Activated CD8-positive, alpha-beta memory T cell treated with anti-CD3 and anti-CD28 coated beads, Interleukin-2, amount 10 ng/mL, durations not matched to agents 7 days and 5 days (primary cell): Measurements from ENCODE around the gene TGFBR3L. TPM values are rescaled to one million over a fixed set of nuclear protein-coding genes. Genes with fewer than 3 reads are reported as not detected.

Experiments
- ATAC-seq: fragments of 150-1000 bp; cut with Tn5 transposase; one replicate; pipeline ENCODE4 v1.10.0; 2021; ENCODE audit warnings: moderate library complexity
- CTCF ChIA-PET: fragments of 350-600 bp; sonication (Branson Sonifier 250); formaldehyde crosslinking; loops from one replicate; lab custom pipeline; 2021; ENCODE audit warnings: antibody characterized with exemption; lab: Charles Lee
- DNase-seq: peaks from one replicate; pipeline ENCODE4 v3.0.0-alpha.2; 2020
- H3K27ac Mint-ChIP-seq: one replicate; pipeline ENCODE4 v1.8.0; 2021; ENCODE audit warnings: mild to moderate bottlenecking, mixed read lengths
- H3K27me3 Mint-ChIP-seq: one replicate; pipeline ENCODE4 v1.8.0; 2021; ENCODE audit warnings: mixed read lengths
- H3K36me3 Mint-ChIP-seq: one replicate; pipeline ENCODE4 v1.8.0; 2021; ENCODE audit warnings: mild to moderate bottlenecking, mixed read lengths
- H3K4me1 Mint-ChIP-seq: one replicate; pipeline ENCODE4 v1.8.0; 2021; ENCODE audit warnings: mixed read lengths
- H3K4me3 Mint-ChIP-seq: one replicate; pipeline ENCODE4 v1.8.0; 2021; ENCODE audit warnings: mild to moderate bottlenecking, moderate library complexity, mixed read lengths
- H3K9me3 Mint-ChIP-seq: one replicate; pipeline ENCODE4 v1.8.0; 2022; ENCODE audit warnings: low read depth, mixed read lengths
- total RNA-seq, 2 experiments: library from RNA; stranded (reverse); gene quantifications; one replicate each; pipeline ENCODE4 v1.2.3, GENCODE V29; 2021

Gene TGFBR3L
- total RNA-seq, 2 experiments from 2014 or later: 7.7 to 9.1 TPM

- no peaks in the 10 kb centered on the region for H3K4me1 Mint-ChIP-seq
- DNase-seq (no peak), ATAC-seq (no peak)
- no peak overlapping the region for H3K4me3 Mint-ChIP-seq
- peaks cover 17% of the 10 kb centered on the region for H3K36me3 Mint-ChIP-seq
- no peaks in the 10 kb centered on the region for H3K9me3 Mint-ChIP-seq
- H3K27ac Mint-ChIP-seq: no peak overlapping the region
- CTCF ChIA-PET: no interaction called here
- no peaks in the 10 kb centered on the region for H3K27me3 Mint-ChIP-seq
Observed at GRCh38 chr19:7933828-7934725, 19.4 kb downstream of the TGFBR3L start.

- H3K36me3 Mint-ChIP-seq: peaks cover 17% of the 10 kb centered on the region
- CTCF ChIA-PET: interaction anchor here (0.9 to 1.1 kb wide), 2 partner anchors 9 to 31 kb away, joined by 3 to 4 read pairs; partner anchors contain the start of genes MAP2K7 and TIMM44
- H3K4me1 Mint-ChIP-seq: no peaks in the 10 kb centered on the region
- DNase-seq (no peak), ATAC-seq (no peak)
- no peak overlapping the region for H3K4me3 Mint-ChIP-seq
- H3K9me3 Mint-ChIP-seq: no peaks in the 10 kb centered on the region
- H3K27ac Mint-ChIP-seq: no peak overlapping the region
- H3K27me3 Mint-ChIP-seq: no peaks in the 10 kb centered on the region
Observed at GRCh38 chr19:7934766-7935165, 20.1 kb downstream of the TGFBR3L start.

GRCh38 chr19:7940841-7941240 is 26.2 kb downstream of the TGFBR3L start:
- no peaks in the 10 kb centered on the region for H3K27me3 Mint-ChIP-seq
- no peak for ATAC-seq
- DNase-seq: no peak
- H3K36me3 Mint-ChIP-seq: peaks cover 16% of the 10 kb centered on the region
- H3K27ac Mint-ChIP-seq: no peak overlapping the region
- CTCF ChIA-PET: interaction anchor here (5.7 kb wide), 1 partner anchor 20 kb away, joined by 75 read pairs; the partner anchor contains the start of gene SNAPC2
- H3K4me3 Mint-ChIP-seq: peak overlapping the region; percentile 18
- H3K4me1 Mint-ChIP-seq: peaks cover 33% of the 10 kb centered on the region
- H3K9me3 Mint-ChIP-seq: no peaks in the 10 kb centered on the region

- H3K4me3 Mint-ChIP-seq: peak overlapping the region; percentile 83
- H3K9me3 Mint-ChIP-seq: no peaks in the 10 kb centered on the region
- no peaks in the 10 kb centered on the region for H3K27me3 Mint-ChIP-seq
- H3K4me1 Mint-ChIP-seq: peaks cover 33% of the 10 kb centered on the region
- H3K36me3 Mint-ChIP-seq: peaks cover 16% of the 10 kb centered on the region
- CTCF ChIA-PET: interaction anchor here (3.4 to 5.7 kb wide), 2 partner anchors 21 to 63 kb away, joined by 74 to 75 read pairs; partner anchors contain the start of genes ELAVL1 and SNAPC2
- ATAC-seq (no peak), DNase-seq (no peak)
- peak overlapping the region; percentile 60 for H3K27ac Mint-ChIP-seq
Observed at GRCh38 chr19:7941895-7942596, 27.4 kb downstream of the TGFBR3L start.

GRCh38 chr19:7942981-7943443 is 28.4 kb downstream of the TGFBR3L start:
- Mint-ChIP-seq H3K27ac (peak overlapping the region; percentile 91), H3K36me3 (peaks cover 13% of the 10 kb centered on the region), H3K4me1 (peaks cover 33% of the 10 kb centered on the region), H3K9me3 (no peaks in the 10 kb centered on the region), H3K27me3 (no peaks in the 10 kb centered on the region), H3K4me3 (peak overlapping the region; percentile 83)
- ATAC-seq (peak; percentile 6), DNase-seq (no peak)
- CTCF ChIA-PET: interaction anchor here (0.6 to 5.7 kb wide), 21 partner anchors 14 to 399 kb away, joined by 3 to 75 read pairs (median 7); partner anchors contain the start of genes CTXN1, ELAVL1, MAP2K7 and PET100

GRCh38 chr19:7943444-7944176 is 29.0 kb downstream of the TGFBR3L start, which contains the start of gene TIMM44:
Gene TIMM44, minus strand, starts transcription at chr19:7943666. Its CDS starts 15 bp downstream, at chr19:7943651.
- Mint-ChIP-seq H3K4me3 (peak within 1 kb of the TSS; percentile 83), H3K4me1 (peaks cover 33% of the 10 kb centered on the region), H3K36me3 (peaks cover 13% of the 10 kb centered on the region), H3K27ac (peak within 1 kb of the TSS; percentile 91), H3K9me3 (no peaks in the 10 kb centered on the region), H3K27me3 (no peaks in the 10 kb centered on the region)
- DNase-seq: peak; percentile 100
- CTCF ChIA-PET: interaction anchor here (0.6 to 5.7 kb wide), 33 partner anchors 8 to 478 kb away, joined by 3 to 75 read pairs (median 5); partner anchors contain the start of genes CTXN1, ELAVL1, MAP2K7 and PET100
- peak; percentile 99 for ATAC-seq

GRCh38 chr19:7944177-7944761 is 29.6 kb downstream of the TGFBR3L start:
- H3K27me3 Mint-ChIP-seq: no peaks in the 10 kb centered on the region

GRCh38 chr19:7947939-7948338 is 33.3 kb downstream of the TGFBR3L start:
- DNase-seq (no peak), ATAC-seq (no peak)
- Mint-ChIP-seq H3K4me3 (no peak overlapping the region), H3K4me1 (peaks cover 14% of the 10 kb centered on the region), H3K27ac (no peak overlapping the region), H3K27me3 (no peaks in the 10 kb centered on the region), H3K9me3 (no peaks in the 10 kb centered on the region), H3K36me3 (no peaks in the 10 kb centered on the region)
- CTCF ChIA-PET: no interaction called here

More at GRCh38 chr19:7944177-7944761, 29.6 kb downstream of the TGFBR3L start:
- Mint-ChIP-seq H3K27ac (peak overlapping the region; percentile 91), H3K9me3 (no peaks in the 10 kb centered on the region), H3K4me3 (peak overlapping the region; percentile 83), H3K4me1 (peaks cover 33% of the 10 kb centered on the region), H3K36me3 (peaks cover 8% of the 10 kb centered on the region)
- CTCF ChIA-PET: interaction anchor here (0.6 to 5.7 kb wide), 36 partner anchors 9 to 397 kb away, joined by 3 to 75 read pairs (median 4); partner anchors contain the start of genes CTXN1, ELAVL1, MAP2K7 and PET100
- ATAC-seq: peak; percentile 46
- DNase-seq: peak; percentile 92

- Mint-ChIP-seq H3K36me3 (no peaks in the 10 kb centered on the region), H3K27me3 (no peaks in the 10 kb centered on the region), H3K9me3 (no peaks in the 10 kb centered on the region), H3K4me3 (no peak overlapping the region), H3K27ac (no peak overlapping the region), H3K4me1 (no peaks in the 10 kb centered on the region)
- peak; percentile 23 for ATAC-seq
- CTCF ChIA-PET: no interaction called here
- DNase-seq: no peak
Observed at GRCh38 chr19:7953060-7953459, 38.4 kb downstream of the TGFBR3L start.

- H3K27ac Mint-ChIP-seq: no peak overlapping the region
- DNase-seq (no peak), ATAC-seq (no peak)
- no peaks in the 10 kb centered on the region for H3K36me3 Mint-ChIP-seq
- CTCF ChIA-PET: interaction anchor here (0.7 kb wide), 1 partner anchor 9 kb away, joined by 3 read pairs; no protein-coding TSS in a partner anchor
- no peaks in the 10 kb centered on the region for H3K4me1 Mint-ChIP-seq
- H3K27me3 Mint-ChIP-seq: no peaks in the 10 kb centered on the region
- H3K4me3 Mint-ChIP-seq: no peak overlapping the region
- H3K9me3 Mint-ChIP-seq: no peaks in the 10 kb centered on the region
Observed at GRCh38 chr19:7953576-7953975, 38.9 kb downstream of the TGFBR3L start.

GRCh38 chr19:7955696-7956095 is 41.1 kb downstream of the TGFBR3L start:
- Mint-ChIP-seq H3K4me1 (no peaks in the 10 kb centered on the region), H3K27ac (no peak overlapping the region), H3K4me3 (no peak overlapping the region), H3K27me3 (no peaks in the 10 kb centered on the region), H3K9me3 (no peaks in the 10 kb centered on the region), H3K36me3 (no peaks in the 10 kb centered on the region)
- ATAC-seq (no peak), DNase-seq (no peak)
- CTCF ChIA-PET: no interaction called here

- Mint-ChIP-seq H3K27me3 (no peaks in the 10 kb centered on the region), H3K36me3 (peaks cover 9% of the 10 kb centered on the region)
- CTCF ChIA-PET: no interaction called here
Observed at GRCh38 chr19:7959211-7959610, 44.6 kb downstream of the TGFBR3L start.

More at GRCh38 chr19:7959211-7959610, 44.6 kb downstream of the TGFBR3L start:
- H3K9me3 Mint-ChIP-seq: no peaks in the 10 kb centered on the region
- no peak for ATAC-seq
- DNase-seq: no peak
- no peak overlapping the region for H3K27ac Mint-ChIP-seq
- no peak overlapping the region for H3K4me3 Mint-ChIP-seq
- no peaks in the 10 kb centered on the region for H3K4me1 Mint-ChIP-seq
